NCI-H2029 treated with DMSO at 0.1 percent for 48 hours (cell line): Measurements from ENCODE around the gene ARHGAP11B.
"Not testable (repeated sequence)": the region's sequence is repeated elsewhere in the genome, so short reads cannot be mapped to it uniquely, and the experiment has no call there.

ENCODE experiments used
- DNase-seq: peaks from one replicate; lab custom pipeline; 2025; lab: John Stamatoyannopoulos, UW

ARHGAP11B gene

GRCh38 chr15:30625436-30626193, at the start of gene ARHGAP11B:
ARHGAP11B (plus strand) TSS chr15:30626128.
- not testable (repeated sequence) for DNase-seq

- not testable (repeated sequence) for DNase-seq
Measured at GRCh38 chr15:30579394-30579970, 46.4 kb upstream of the ARHGAP11B start.

DNA sequence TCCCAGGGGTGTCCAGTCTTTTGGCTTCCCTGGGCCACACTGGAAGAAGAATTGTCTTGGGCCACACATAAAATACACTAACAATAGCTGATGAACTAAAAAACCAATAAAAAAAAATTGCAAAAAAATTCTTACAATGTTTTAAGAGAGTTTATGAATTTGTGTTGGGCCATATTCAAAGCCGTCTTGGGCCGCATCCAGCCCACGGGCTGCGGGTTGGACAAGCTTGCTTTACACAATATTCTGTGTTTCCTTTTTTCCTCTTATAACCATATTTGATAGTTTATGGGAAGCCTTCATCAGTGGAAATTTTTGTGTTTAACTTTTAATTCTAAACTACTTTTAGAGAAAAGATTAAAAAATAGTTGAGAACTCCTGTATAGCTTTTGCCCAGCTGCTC, 45.2 kb upstream of the ARHGAP11B start:
- not testable (repeated sequence) for DNase-seq

- not testable (repeated sequence) for DNase-seq
Measured at GRCh38 chr15:30598953-30599352, 27.0 kb upstream of the ARHGAP11B start.

DNA sequence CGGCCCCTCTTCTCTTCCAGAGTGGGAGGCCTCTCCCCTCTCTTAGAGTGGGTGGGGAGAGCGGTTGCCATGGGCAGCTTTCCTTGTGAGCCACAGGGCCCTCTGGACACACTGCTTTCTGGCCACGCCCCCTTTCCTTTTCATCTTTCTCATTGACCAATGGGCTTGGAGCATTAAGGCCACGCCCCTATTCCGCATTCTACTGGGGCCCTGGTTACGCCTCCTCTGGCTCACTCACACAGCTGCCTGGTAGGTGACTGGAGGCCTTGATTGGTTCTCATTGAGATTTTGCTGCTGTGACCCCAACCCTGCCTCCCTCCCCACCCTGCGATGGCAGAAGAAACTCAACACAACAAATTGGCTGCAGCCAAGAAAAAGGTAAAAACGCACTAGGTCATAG, 22.1 kb upstream of the ARHGAP11B start, which contains the start of gene GOLGA8H:
Gene GOLGA8H (plus strand): TSS at position 233 of the 400 bp plus-strand sequence. CDS start 98 bp downstream, at position 331.
- not testable (repeated sequence) for DNase-seq

- DNase-seq = not testable (repeated sequence)
Measured at GRCh38 chr15:30612271-30612670, 13.7 kb upstream of the ARHGAP11B start.

GRCh38 chr15:30621342-30621741, 4.6 kb upstream of the ARHGAP11B start:
- not testable (repeated sequence) for DNase-seq

- DNase-seq = not testable (repeated sequence)
Measured at GRCh38 chr15:30626194-30626565, 252 bp downstream of the ARHGAP11B start.

DNA sequence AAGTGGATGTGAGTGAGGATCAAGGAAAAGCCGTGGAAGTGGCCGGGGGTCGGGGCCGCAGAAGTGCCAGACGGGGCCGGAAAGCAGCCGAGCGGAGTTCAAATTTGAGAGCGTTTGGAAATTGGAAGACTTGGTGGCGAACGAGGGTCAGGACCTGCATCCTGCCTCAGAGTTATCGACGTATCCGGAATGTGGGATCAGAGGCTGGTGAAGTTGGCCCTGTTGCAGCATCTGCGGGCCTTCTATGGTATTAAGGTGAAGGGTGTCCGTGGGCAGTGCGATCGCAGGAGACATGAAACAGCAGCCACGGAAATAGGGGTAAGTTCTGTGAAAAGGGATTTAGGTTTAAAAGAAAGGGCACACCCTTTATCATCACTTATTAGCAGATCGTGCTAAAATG, 704 bp downstream of the ARHGAP11B start:
- not testable (repeated sequence) for DNase-seq

DNA sequence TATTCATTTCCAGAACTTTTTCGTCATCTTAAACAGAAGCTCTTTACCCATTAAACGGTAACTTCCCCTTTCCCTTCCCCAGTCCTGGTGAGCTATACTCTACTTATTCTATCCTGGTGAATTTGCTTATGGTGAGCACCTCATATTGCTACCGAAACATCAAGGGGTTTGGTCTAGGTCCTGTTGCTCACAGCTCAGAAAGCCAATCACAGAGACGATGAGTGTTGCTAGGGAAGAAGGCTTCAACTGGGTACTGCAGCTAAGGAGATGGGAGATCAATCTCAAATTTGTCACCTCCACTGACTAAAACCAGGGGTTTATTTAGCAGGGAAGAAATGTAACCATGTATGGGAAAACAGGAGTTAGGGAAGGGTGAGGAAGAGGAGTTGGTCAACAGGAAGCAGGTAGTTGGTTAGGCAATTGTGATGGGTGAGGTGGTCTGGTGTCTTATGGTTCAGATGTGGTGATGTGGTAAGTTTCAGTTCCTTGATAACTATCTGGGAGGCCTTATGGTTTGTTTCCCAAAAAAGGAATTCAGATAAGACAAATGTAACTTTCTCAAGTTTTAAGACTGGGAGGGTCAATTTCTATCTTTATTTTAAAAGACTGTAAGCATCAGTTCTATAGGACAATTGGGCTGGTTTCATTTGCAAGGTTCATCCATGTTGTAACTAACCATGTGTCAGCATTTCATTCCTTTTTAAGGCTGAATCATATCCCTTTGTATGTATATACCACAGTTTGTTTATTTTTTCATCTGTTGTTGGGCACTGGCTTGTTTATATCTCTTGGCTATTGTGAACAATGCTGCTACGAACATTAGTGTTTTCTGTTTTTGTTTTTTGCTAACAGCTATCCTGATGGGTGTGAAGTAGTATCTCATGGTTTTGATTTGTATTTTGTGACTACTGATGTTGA, 24.3 kb downstream of the ARHGAP11B start:
- DNase-seq = no peak

- DNase-seq = not testable (repeated sequence)
Measured at GRCh38 chr15:30661154-30661553, 35.2 kb downstream of the ARHGAP11B start.

- not testable (repeated sequence) for DNase-seq
Measured at GRCh38 chr15:30669621-30670020, 43.7 kb downstream of the ARHGAP11B start.

DNA sequence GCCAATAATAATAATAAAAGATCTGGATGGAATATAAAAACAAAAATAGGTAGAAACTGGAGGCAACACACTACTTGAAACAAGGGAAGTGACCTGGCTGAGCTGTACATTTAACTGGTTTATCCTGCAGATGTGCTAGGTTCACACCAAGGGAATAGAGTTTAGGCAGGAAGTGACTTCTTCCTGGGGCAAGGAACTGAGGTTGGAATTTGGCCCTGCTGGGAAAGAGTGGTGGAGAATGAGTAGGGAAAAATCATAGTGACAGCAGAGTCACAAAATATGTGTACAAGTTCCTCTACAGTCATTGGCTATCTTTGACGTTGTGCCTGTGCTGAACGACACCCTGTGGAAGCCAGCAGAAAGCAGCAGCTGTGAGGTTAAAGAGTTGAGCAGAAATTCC, 44.1 kb downstream of the ARHGAP11B start:
- no peak for DNase-seq

- no peak for DNase-seq
Measured at GRCh38 chr15:30671309-30671708, 45.4 kb downstream of the ARHGAP11B start.

DNA sequence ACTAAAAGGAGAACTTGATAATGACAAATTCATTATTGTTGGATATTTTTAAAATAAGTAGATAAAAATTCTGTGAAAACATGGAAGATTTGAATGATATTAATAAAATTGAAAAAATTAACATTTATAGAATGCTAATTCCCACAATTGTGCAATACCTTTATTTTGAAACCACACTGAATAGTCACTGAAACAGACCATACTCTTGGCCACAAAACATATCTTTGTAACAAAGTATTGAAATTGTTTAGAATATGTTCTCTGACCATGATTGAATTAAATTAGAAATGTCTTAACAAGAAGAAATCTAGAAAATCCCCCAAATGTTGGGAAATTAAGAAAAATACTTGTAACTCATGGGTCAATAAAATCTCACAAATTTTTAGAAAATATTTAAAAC, 49.2 kb downstream of the ARHGAP11B start:
- no peak for DNase-seq

DNA sequence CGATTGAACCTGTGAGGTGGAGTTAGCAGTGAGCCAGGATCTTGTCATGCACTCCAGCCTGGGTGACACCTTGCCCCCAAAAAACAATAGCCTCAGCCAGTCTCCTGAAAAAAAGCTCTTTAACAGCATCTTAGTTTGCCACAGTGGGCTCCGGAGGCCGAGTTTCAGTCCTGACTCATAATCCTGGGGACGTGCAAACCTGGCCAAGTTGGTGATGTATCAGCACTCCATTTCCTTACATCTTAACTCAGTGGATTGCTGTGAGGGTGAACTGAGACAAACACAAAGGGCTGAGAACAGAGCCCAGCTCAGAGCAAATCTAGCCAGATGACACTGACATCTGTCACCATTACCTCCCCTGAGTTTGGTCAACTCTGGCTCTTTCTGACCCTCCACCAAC, 50.0 kb downstream of the ARHGAP11B start:
- not testable (repeated sequence) for DNase-seq

DNA sequence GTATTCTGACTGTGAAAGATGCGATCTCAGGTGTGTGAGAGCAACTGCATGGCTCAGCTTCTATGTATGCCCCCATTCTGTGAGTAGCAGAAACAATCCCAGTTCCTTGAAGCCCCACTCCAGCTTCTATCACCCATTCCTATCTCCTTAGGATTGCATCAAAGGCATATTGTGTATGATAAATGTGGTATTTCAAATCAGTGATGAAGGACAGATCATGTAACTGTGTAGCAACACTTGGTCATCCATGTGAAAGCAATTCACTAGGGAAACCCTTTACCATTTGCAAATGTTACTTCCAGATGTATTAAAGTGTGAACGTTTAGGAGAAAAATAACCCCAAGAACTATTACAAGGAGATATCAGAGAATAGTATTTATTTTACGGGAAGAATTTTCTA, 55.1 kb downstream of the ARHGAP11B start:
- DNase-seq = not testable (repeated sequence)

DNA sequence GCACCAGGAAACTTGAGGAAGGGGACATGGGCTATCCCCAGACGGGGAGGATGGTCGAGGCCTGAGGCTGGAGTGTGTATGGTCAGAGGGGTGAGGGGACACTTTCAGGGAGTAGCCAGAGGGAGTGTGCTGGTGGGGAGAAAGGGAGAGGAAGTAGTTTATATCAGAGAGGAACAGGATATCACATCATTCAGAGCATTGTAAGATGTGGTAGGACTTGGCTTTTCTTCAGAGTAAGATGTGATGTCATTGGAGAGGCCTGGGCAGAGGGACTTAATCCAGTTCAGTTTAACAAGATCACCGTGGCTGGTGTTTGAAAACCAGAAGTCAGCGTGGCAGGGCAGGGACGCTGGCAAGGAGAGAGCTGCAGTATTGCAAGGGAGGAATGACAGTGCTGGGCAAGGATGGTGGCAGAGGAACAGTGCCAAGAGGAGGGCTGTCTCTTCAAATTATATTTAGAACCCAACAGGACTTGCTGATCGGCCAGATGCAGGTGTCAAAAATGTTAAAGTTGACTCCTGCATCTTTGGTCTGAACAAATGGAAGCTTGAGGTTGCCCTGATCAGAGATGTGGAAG, 59.9 kb downstream of the ARHGAP11B start:
- not testable (repeated sequence) for DNase-seq

DNA sequence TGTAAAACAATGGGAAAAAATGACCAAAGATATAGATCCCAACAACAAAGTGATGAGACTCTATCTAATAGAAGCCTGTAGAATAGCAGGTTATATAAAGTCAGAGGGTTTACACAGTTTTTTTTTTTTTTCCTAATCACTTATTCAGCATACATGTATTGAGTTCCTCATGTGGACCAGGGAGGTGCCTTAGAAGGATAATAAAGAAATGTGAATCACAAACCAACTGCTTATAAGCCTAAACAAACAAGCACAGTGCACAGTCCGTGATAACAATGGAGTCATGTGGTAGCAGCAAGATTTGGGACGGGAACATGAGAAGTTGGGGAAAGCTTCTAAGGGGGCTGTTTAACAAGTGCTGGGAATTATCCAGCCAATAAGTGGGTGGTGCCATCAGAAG, 60.7 kb downstream of the ARHGAP11B start:
- not testable (repeated sequence) for DNase-seq
